Measurements from ENCODE around the gene IFI30.
A peak's percentile ranks its signal among the peaks of the same experiment; 100 is the strongest.

Gene IFI30

GRCh38 chr19:18172331-18173053, 1.1 kb upstream of the IFI30 start:
- no peak for DNase-seq

DNA sequence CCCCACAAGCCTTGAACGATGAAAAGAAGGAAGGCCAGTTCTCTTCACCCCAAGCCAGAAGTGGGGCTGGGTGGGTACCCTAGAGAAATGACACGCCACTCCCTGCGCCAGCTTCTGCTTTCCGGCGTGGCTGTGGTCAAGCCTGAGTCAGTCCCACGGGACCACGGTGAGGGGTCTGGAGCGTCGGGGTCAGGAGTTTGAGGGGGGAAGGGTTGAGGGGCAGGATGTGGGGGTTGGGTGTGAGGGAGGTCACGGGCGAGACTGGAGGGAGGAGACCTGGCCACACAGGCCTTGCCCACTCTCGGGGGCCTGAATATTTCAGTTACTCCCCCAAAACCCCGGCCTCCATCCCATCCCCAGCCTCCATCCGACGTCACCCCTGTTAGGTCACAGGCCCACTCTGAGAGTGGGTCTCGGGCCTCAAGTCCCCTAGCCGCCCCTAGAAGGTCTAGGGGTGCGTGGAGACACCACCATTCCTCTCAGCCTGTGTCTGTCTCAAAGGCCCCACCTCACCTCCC, 500 bp upstream of the IFI30 start:
- no peak for DNase-seq

DNA sequence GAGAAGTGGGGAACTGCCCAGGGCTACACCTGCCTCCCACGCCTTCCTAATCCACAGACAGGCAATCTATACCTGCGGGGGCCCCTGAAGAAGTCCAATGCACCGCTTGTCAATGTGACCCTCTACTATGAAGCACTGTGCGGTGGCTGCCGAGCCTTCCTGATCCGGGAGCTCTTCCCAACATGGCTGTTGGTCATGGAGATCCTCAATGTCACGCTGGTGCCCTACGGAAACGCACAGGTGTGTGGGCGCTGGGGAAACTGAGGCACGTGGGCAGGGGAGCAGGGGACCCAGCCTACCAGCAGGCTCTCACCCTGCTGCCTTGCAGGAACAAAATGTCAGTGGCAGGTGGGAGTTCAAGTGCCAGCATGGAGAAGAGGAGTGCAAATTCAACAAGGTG, 1.4 kb downstream of the IFI30 start:
- no peak for DNase-seq

- DNase-seq = no peak
Measured at GRCh38 chr19:18176367-18177310, 3.0 kb downstream of the IFI30 start.

- DNase-seq = no peak
Measured at GRCh38 chr19:18179957-18180356, 6.3 kb downstream of the IFI30 start.

- no peak for DNase-seq
Measured at GRCh38 chr19:18183529-18183928, 9.9 kb downstream of the IFI30 start.

GRCh38 chr19:18185538-18185937, 11.9 kb downstream of the IFI30 start:
- DNase-seq = no peak

- no peak for DNase-seq
Measured at GRCh38 chr19:18190278-18190677, 16.7 kb downstream of the IFI30 start.

DNA sequence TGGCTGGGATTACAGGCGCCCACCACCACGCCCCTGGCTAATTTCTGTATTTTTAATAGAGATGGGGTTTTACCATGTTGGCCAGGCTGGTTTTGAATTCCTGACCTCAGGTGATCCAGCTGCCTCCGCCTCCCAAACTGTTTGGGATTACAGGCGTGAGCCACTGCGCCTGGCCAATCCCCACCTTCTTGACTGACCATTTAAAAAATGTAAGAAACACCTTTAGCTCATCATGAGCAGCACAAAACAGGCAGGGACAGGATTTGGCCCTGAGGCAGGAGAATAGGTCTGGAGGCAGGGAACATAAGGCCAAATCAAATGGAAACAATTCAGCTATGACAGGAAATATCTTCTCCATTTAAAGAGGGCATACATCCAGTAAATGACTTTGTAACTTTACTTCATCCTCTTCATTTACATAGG, 18.0 kb downstream of the IFI30 start:
- no peak for DNase-seq

- DNase-seq = peak; percentile 99
Measured at GRCh38 chr19:18192673-18193387, 19.2 kb downstream of the IFI30 start, which contains the start of gene MPV17L2. Gene MPV17L2 (plus strand): TSS chr19:18193218. CDS start chr19:18193282, 64 bp downstream.

DNA sequence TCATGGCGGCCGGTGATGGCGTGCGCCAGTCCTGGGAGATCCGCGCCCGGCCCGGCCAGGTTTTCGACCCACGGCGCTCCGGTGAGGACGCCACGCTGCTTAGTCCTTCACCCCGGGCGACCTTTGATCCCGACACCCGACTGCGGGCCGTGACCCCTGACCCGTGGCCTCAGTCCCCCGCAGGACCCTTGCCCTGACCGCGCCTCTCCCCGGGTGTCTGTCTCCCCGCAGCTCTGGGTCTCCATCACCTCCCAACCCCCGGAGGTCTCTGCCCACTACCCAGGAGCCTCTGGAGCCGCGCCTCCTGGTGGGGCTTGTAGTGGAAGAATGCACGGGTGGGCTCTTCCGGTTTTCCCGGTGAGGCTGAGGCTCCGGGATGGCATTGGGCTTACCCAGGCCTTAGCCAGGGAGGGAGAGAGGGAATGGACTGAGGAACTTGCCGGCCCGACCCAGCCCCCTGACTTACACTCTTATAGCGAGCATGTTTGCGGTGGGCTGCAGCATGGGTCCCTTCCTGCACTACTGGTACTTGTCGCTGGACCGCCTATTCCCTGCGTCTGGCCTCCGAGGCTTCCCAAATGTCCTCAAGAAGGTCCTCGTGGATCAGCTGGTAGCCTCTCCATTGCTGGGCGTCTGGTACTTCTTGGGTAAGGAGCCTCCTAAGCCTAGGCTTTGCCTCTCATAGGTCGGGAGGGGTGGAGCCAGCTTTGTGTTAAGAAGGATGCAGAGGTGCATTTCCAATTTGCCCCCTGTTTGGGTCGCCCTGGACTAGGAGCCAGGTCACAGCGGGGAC, 20.0 kb downstream of the IFI30 start:
- DNase-seq = no peak

GRCh38 chr19:18194181-18194530, 20.5 kb downstream of the IFI30 start:
- no peak for DNase-seq

DNA sequence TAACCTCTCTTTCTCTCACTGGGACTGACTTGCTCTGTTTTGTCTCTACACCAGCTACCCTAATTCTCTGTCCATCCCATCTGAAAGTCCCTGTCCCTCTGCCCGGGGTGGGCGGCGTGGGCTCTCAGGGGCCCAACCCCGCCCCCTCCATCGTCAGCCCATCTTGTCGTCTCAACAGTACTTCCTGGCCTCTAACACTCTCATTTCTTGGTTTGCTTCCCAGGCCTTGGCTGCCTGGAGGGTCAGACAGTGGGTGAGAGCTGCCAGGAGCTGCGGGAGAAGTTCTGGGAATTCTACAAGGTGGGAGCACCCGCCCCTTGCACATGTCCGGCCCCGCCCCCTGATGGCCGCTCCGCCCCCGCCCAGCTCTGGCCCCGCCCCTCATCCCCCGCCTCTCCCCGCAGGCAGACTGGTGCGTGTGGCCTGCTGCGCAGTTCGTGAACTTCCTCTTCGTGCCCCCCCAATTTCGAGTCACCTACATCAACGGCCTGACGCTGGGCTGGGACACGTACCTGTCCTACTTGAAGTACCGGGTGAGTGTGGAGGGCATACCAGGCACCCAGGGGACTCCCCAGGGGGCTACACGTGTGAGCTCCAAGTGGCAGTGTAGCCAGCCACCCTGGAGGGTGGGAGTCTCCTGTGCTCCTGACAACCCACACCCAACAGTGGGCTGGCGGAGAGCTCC, 21.1 kb downstream of the IFI30 start:
- no peak for DNase-seq

DNA sequence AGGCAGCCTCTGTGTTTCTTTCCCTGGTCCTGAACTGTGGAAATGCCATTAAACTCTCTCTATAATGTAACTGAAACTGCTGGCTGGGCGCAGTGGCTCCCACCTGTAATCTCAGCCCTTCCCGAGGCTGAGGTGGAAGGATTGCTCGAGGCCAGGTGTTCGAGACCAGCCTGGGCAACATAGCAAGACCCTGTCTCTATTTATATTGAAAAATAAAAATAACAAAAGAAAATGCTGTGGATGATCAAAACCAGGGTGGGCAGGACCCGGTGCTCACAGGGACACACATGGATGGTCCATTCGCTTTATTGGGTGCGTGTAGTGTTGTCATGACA, 22.9 kb downstream of the IFI30 start:
- DNase-seq = no peak

- no peak for DNase-seq
Measured at GRCh38 chr19:18197306-18197705, 23.7 kb downstream of the IFI30 start.

DNA sequence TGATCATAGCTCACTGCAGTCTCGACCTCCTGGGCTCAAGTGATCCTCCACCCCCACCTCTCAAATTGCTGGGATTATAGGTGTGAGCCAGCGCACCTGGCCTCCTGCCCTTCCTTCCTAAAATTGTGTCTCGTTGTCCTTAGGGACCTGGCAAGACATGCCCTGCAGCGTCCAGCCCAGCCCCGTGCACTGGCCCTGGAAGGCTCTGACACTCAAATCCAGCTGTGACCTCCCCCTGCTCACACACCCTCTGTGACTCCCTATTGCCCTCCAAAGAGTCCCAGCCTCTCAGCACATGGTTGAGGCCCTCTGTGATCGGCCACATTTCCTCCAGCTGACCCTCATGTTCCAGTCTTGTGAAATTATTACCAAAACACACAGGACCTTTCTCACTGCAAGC, 24.3 kb downstream of the IFI30 start:
- no peak for DNase-seq

DNA sequence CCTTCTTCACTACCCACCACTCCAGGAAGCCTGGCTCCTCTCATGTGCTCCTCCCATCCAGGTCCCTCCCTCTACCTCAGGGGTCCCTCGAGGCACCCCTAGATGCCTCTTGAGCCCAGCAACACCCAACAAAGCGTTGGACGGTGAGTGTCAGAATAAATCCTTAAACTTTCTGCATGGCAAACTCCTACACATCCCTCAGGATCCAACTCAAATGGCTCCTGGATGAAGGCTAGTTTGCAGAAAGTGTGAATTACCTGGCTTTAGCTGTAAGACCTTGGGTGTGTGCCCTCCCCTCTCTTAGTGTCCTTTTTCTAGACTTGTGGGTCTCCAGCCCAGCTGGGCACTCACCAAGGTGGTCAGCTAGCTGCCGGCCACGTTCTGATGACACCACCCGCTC, 24.8 kb downstream of the IFI30 start:
- DNase-seq = no peak

- no peak for DNase-seq
Measured at GRCh38 chr19:18202397-18202777, 28.8 kb downstream of the IFI30 start.

DNA sequence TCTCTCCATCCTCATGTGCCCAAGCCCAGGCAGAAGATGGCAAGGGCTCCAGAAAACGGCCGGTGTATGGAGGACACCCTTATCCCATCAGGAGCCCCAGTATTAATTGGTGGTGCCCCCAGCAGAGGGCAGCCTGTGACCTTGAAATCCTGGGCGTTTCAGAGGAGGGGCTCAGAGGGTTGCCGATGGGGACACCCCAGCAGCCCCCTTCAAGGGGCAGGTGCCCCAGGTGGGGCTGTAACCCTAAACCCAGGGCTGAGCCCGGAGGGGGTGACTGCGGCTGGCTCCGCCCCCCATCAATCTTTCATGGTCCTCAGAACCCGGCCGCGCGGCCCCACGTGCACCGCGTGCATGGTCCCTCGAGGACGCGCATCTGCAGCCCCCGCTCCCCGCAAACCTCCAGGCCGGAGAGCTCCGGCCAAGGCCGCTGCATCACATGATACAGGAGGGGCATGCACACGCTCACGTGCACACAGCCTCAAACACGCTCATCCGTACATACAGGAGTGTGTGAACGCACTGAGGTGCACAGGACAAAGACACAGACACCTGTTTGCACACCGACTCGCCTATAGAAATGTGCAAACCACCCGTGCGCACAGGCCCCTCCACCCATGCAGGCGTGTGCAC, 29.3 kb downstream of the IFI30 start:
- DNase-seq = peak; percentile 26

DNA sequence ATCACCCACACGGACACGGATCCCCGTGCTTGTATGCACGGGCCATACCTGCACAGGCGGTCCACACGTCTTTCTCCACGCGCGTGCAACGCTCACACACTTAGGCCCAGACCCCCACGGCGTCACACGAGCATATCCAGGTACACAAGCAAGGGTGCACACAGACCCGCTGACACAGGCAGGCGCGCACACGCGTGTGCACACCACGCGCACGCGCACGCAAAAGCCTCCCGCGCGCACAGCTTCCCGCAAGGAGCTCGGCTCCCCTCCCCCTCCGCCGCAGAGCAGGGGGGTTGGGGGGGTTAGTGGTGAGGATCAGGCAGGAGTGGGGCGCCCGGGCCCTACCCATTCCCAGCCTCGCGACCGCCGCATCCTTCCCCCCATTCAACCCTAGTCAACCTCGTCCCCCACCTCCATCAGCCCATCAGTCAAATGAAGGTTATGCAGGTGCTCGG, 29.8 kb downstream of the IFI30 start:
- no peak for DNase-seq

DNA sequence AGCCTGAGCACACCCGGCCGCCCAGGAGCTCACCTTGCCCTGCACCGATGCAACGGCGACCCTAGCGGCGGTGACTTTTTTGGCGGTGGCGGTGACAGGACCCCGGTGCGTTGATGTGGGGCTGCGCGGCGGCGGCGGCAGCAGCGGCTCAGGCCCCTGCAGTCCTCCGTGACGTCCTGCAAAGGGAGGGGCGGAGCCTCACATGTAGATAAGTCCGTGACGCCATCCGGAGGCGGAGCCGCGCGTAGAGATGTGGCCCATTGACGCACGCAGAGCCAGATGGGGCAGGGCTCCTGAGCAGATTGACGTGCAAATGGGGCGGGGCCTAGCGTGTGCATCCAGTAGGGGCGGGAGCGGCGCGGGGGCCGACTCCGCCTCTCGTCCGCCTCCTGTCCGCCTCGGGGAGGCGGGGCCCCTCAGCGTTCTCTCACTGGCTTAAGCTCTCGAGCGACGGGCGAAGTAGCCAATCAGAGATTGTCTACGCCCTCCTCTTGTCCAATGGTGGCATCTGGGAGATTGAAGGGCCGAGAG, 30.3 kb downstream of the IFI30 start, which contains the start of gene RAB3A:
Gene RAB3A (minus strand): TSS at position 180 of the 531 bp plus-strand sequence. CDS start 1,302 bp downstream, outside the sequence.
- peak; percentile 100 for DNase-seq

All from NCI-H1092 (cell line).